Neural progenitor cell (in vitro differentiated cells): ENCODE measurements around the gene NEURL4.

Experiments used
- CTCF ChIP-seq: fragments of 200-600 bp; sonication (generic); IDR thresholded peaks from 2 replicates; pipeline ENCODE4 v1.5.1; 2017; ENCODE audit warnings: antibody characterized with exemption, mild to moderate bottlenecking
- EZH2 ChIP-seq: fragments of 200-600 bp; sonication (generic); IDR thresholded peaks from 2 replicates; pipeline ENCODE4 v1.6.1; 2017; ENCODE audit warnings: antibody characterized with exemption, mild to moderate bottlenecking, moderate library complexity
- EZH2phosphoT487 ChIP-seq: fragments of 200-600 bp; sonication (generic); IDR thresholded peaks from 2 replicates; pipeline ENCODE4 v1.6.1; 2017; ENCODE audit warnings: antibody characterized with exemption

- no peak for TF ChIP-seq EZH2
- TF ChIP-seq CTCF, result no peak
- no peak for TF ChIP-seq EZH2phosphoT487
These were observed 5.9 kb upstream of the NEURL4 start for GRCh38 chr17:7334938-7335538.
